GM19467 (cell line): ENCODE data around the gene COL4A1.

Experiments used
- ATAC-seq: cut with Tn5 transposase; IDR thresholded peaks from one replicate; pipeline ENCODE4 v1.9.1; 2021; ENCODE audit warnings: mild to moderate bottlenecking, moderate library complexity; ENCODE audit not compliant: unreplicated experiment

Gene COL4A1

GRCh38 chr13:110309661-110310524 lies 2.9 kb upstream of the COL4A1 start:
- no peak for ATAC-seq

GRCh38 chr13:110308656-110309359 lies 1.9 kb upstream of the COL4A1 start:
- ATAC-seq = no peak

- no peak for ATAC-seq
Observed at GRCh38 chr13:110307767-110308655, 1.1 kb upstream of the COL4A1 start.

GRCh38 chr13:110306340-110306959 lies 507 bp downstream of the COL4A1 start:
- no peak for ATAC-seq

GRCh38 chr13:110305949-110306339 lies 1.0 kb downstream of the COL4A1 start:
- no peak for ATAC-seq

- ATAC-seq = no peak
Observed at GRCh38 chr13:110305544-110305943, 1.4 kb downstream of the COL4A1 start.

GRCh38 chr13:110305001-110305400 lies 2.0 kb downstream of the COL4A1 start:
- ATAC-seq = no peak

GRCh38 chr13:110304256-110304655 lies 2.7 kb downstream of the COL4A1 start:
- no peak for ATAC-seq

GRCh38 chr13:110303644-110304043 lies 3.3 kb downstream of the COL4A1 start:
- no peak for ATAC-seq

GRCh38 chr13:110302997-110303396 lies 4.0 kb downstream of the COL4A1 start:
- no peak for ATAC-seq

- no peak for ATAC-seq
Observed at GRCh38 chr13:110301606-110302553, 5.1 kb downstream of the COL4A1 start.

- ATAC-seq = no peak
Observed at GRCh38 chr13:110301083-110301482, 5.9 kb downstream of the COL4A1 start.

- no peak for ATAC-seq
Observed at GRCh38 chr13:110300090-110300815, 6.7 kb downstream of the COL4A1 start.

- ATAC-seq = no peak
Observed at GRCh38 chr13:110299283-110299840, 7.6 kb downstream of the COL4A1 start.

- no peak for ATAC-seq
Observed at GRCh38 chr13:110298505-110299282, 8.3 kb downstream of the COL4A1 start.

- ATAC-seq = no peak
Observed at GRCh38 chr13:110297766-110298504, 9.0 kb downstream of the COL4A1 start.

- no peak for ATAC-seq
Observed at GRCh38 chr13:110297011-110297410, 9.9 kb downstream of the COL4A1 start.
